ENCODE results near the gene RPS29.

RPS29 gene

DNA sequence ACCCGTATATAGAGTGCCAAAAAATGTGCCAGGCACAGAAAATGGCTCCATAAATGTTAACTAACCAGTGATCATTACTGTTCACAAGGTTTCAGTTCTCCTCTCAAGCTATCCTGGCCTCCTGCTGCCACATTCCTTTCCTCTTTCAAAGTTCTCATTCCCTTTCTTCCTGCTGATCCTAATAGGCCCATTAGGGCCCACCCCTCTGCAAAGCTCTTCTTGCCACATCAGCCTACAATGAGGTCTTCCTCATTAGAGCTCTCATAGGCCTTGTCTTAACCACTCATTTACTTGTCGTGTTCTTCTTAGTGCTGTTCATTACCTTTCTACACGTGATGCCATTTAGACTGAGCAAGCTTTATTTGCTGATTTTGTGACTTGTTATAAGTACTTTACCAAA, 40.5 kb downstream of the RPS29 start:
- TF ChIP-seq, protein P1, sequence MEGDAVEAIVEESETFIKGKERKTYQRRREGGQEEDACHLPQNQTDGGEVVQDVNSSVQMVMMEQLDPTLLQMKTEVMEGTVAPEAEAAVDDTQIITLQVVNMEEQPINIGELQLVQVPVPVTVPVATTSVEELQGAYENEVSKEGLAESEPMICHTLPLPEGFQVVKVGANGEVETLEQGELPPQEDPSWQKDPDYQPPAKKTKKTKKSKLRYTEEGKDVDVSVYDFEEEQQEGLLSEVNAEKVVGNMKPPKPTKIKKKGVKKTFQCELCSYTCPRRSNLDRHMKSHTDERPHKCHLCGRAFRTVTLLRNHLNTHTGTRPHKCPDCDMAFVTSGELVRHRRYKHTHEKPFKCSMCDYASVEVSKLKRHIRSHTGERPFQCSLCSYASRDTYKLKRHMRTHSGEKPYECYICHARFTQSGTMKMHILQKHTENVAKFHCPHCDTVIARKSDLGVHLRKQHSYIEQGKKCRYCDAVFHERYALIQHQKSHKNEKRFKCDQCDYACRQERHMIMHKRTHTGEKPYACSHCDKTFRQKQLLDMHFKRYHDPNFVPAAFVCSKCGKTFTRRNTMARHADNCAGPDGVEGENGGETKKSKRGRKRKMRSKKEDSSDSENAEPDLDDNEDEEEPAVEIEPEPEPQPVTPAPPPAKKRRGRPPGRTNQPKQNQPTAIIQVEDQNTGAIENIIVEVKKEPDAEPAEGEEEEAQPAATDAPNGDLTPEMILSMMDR (IDR thresholded peaks at IDR 0.05), result no peak
- no peak overlapping the region for H3K27ac ChIP-seq
- no peaks in the 10 kb centered on the region for H3K36me3 ChIP-seq

DNA sequence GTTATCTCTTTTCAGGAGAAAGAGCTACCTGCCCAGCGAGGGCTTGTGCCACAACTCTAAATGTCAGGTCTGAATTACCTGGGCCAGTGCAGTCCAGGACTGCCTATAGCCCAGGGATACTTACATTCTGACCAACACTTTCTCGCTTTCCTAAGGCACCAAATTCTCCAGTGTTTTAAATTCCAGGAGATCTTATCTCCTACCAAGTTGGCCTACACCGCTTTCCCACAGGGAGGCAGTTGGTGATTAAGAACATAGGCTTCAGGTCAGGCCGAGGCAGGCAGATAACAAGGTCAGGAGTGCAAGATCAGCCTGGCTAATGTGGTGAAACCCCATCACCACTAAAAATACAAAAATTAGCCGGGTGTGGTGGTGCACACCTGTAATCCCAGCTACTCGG, 41.1 kb downstream of the RPS29 start:
- H3K4me1 ChIP-seq (ENCODE audit: control insufficient read depth in 1 of 2, insufficient read depth in 1 of 2, low read depth in 1 of 2, low read length in 1 of 2), result no peaks in the 10 kb centered on the region
- TF ChIP-seq, protein P1 (IDR thresholded peaks at IDR 0.05), result no peak

More for the DNA sequence above, 40.5 kb downstream of the RPS29 start:
- Histone ChIP-seq H3K4me3 (ENCODE audit: low read depth in 1 of 2, low read length in 1 of 2) (no peak overlapping the region), H3K9me3 (no peaks in the 10 kb centered on the region), H3K4me1 (ENCODE audit: control insufficient read depth in 1 of 2, insufficient read depth in 1 of 2, low read depth in 1 of 2, low read length in 1 of 2) (no peaks in the 10 kb centered on the region), H3K27me3 (no peaks in the 10 kb centered on the region)

DNA sequence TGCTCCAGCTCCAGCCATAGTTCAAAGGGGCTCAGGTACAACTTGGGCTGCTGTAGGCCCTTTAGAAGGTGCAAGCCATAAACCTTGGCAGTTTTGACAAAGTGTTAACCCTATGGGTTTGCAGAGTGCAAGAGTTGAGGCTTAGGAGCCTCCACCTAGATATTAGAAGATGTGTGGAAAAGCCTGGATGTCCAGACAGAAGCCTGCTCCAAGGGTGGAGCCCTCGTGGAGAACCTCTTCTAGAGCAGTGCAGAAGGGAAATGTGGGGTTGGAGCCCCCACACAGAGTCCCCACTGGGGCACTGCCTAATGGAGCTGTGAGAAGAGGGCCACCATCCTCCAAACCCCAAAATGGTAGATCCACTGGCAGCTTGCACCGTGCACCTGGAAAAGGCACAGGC, 45.1 kb downstream of the RPS29 start:
- Histone ChIP-seq H3K27ac (no peak overlapping the region), H3K4me3 (ENCODE audit: low read depth in 1 of 2, low read length in 1 of 2) (no peak overlapping the region), H3K4me1 (ENCODE audit: control insufficient read depth in 1 of 2, insufficient read depth in 1 of 2, low read depth in 1 of 2, low read length in 1 of 2) (no peaks in the 10 kb centered on the region), H3K9me3 (no peaks in the 10 kb centered on the region), H3K36me3 (no peaks in the 10 kb centered on the region), H3K27me3 (no peaks in the 10 kb centered on the region)
- TF ChIP-seq, protein P1 (IDR thresholded peaks at IDR 0.05), result no peak

More for the DNA sequence above, 41.1 kb downstream of the RPS29 start:
- Histone ChIP-seq H3K27me3 (no peaks in the 10 kb centered on the region), H3K36me3 (no peaks in the 10 kb centered on the region), H3K4me3 (ENCODE audit: low read depth in 1 of 2, low read length in 1 of 2) (no peak overlapping the region), H3K27ac (no peak overlapping the region), H3K9me3 (no peaks in the 10 kb centered on the region)

GRCh38 chr14:49538852-49539251, 47.3 kb downstream of the RPS29 start:
- Histone ChIP-seq H3K4me1 (ENCODE audit: control insufficient read depth in 1 of 2, insufficient read depth in 1 of 2, low read depth in 1 of 2, low read length in 1 of 2) (no peaks in the 10 kb centered on the region), H3K27ac (no peak overlapping the region), H3K4me3 (ENCODE audit: low read depth in 1 of 2, low read length in 1 of 2) (no peak overlapping the region), H3K36me3 (no peaks in the 10 kb centered on the region), H3K9me3 (no peaks in the 10 kb centered on the region), H3K27me3 (no peaks in the 10 kb centered on the region)
- TF ChIP-seq, protein P1 (IDR thresholded peaks at IDR 0.05), result no peak

Measured in neutrophil (primary cell).